Mesendoderm (in vitro differentiated cells): ENCODE results near the gene KNCN. TPM values are rescaled to one million over a fixed set of nuclear protein-coding genes. Genes with fewer than 3 reads are reported as not detected.

Experiments used
- DNase-seq: peaks from one replicate; pipeline ENCODE4 v3.0.0; 2013
- H2AK5ac ChIP-seq: 2 replicates; pipeline ENCODE4 v1.6.1; 2013; ENCODE audit warnings: low read length, inconsistent platforms
- H2BK120ac ChIP-seq: 2 replicates; pipeline ENCODE4 v1.6.1; 2013; ENCODE audit warnings: low read depth, mild to moderate bottlenecking, low read length, moderate library complexity, mixed read lengths
- H2BK15ac ChIP-seq: replicated peaks from 2 replicates; pipeline ENCODE4 v1.6.1; 2013; ENCODE audit warnings: low read depth, mild to moderate bottlenecking, moderate library complexity
- H2BK5ac ChIP-seq: 2 replicates; pipeline ENCODE4 v1.6.1; 2013; ENCODE audit warnings: low read length, inconsistent platforms
- H3K18ac ChIP-seq: 2 replicates; pipeline ENCODE4 v1.6.1; 2013; ENCODE audit warnings: mild to moderate bottlenecking, low read length, mixed read lengths
- H3K23ac ChIP-seq: one replicate; pipeline ENCODE4 v1.6.1; 2013; ENCODE audit warnings: low read length
- H3K27ac ChIP-seq: 2 replicates; pipeline ENCODE4 v1.5.1; 2013; ENCODE audit warnings: low read depth, mild to moderate bottlenecking, inconsistent platforms, low read length, moderate library complexity
- H3K27me3 ChIP-seq: 2 replicates; pipeline ENCODE4 v1.6.1; 2013; ENCODE audit warnings: low read length, control low read depth, mild to moderate bottlenecking, inconsistent platforms; ENCODE audit not compliant: insufficient read depth, poor library complexity
- H3K36me3 ChIP-seq: 2 replicates; pipeline ENCODE4 v1.6.1; 2013; ENCODE audit warnings: low read length, inconsistent platforms; ENCODE audit not compliant: control insufficient read depth, insufficient read depth
- H3K4ac ChIP-seq: one replicate; pipeline ENCODE4 v1.6.1; 2013; ENCODE audit warnings: low read depth, mild to moderate bottlenecking, low read length, moderate library complexity
- H3K4me1 ChIP-seq: 2 replicates; pipeline ENCODE4 v1.6.1; 2013; ENCODE audit warnings: low read depth, low read length, inconsistent platforms; ENCODE audit not compliant: control insufficient read depth
- H3K4me2 ChIP-seq: 2 replicates; pipeline ENCODE4 v1.6.1; 2013; ENCODE audit warnings: low read length
- H3K4me3 ChIP-seq: 2 replicates; pipeline ENCODE4 v1.5.1; 2013; ENCODE audit warnings: mild to moderate bottlenecking, low read length
- H3K56ac ChIP-seq: one replicate; pipeline ENCODE4 v1.6.1; 2013; ENCODE audit warnings: low read length
- H3K79me1 ChIP-seq: 2 replicates; pipeline ENCODE4 v1.6.1; 2013; ENCODE audit warnings: low read length, inconsistent platforms
- H3K79me2 ChIP-seq: 2 replicates; pipeline ENCODE4 v1.6.1; 2013; ENCODE audit warnings: mild to moderate bottlenecking, low read length; ENCODE audit not compliant: control insufficient read depth, insufficient read depth
- H3K9ac ChIP-seq: 2 replicates; pipeline ENCODE4 v1.6.1; 2013; ENCODE audit warnings: low read length, inconsistent platforms
- H4K5ac ChIP-seq: one replicate; pipeline ENCODE4 v1.6.1; 2013; ENCODE audit warnings: low read length
- H4K8ac ChIP-seq: one replicate; pipeline ENCODE4 v1.6.1; 2013; ENCODE audit warnings: low read depth, mild to moderate bottlenecking, control low read depth, low read length, moderate library complexity
- WGBS: extraction: QIAGEN DNeasy Blood & Tissue Kit; methylation state at CpG from one replicate; pipeline ENCODE4 v1.1.7; 2013; ENCODE audit warnings: low lambda C conversion rate, missing lambda C conversion rate; ENCODE audit not compliant: insufficient coverage; ENCODE audit errors: extremely low coverage; 5-methylcytosine and 5-hydroxymethylcytosine counted together
- polyA plus RNA-seq, 2 experiments: library from polyadenylated mRNA; stranded (reverse); fragments of 200-250 nt; gene quantifications; one replicate each; pipeline ENCODE4 v1.2.3, GENCODE V29; 2013

KNCN gene
- not detected for polyA plus RNA-seq (2013, experiment 1 of 2)
- polyA plus RNA-seq (2013, experiment 2 of 2), result not detected

- no CpG with 5 or more reads among the region's 6 CpGs for WGBS
- Histone ChIP-seq H2BK5ac (no peak within 1 kb of the TSS), H2BK120ac (no peak within 1 kb of the TSS), H3K18ac (no peak within 1 kb of the TSS), H3K4me3 (no peak within 1 kb of the TSS), H4K5ac (no peak within 1 kb of the TSS), H2AK5ac (no peak within 1 kb of the TSS), H3K9ac (no peak within 1 kb of the TSS), H3K56ac (no peak within 1 kb of the TSS), H3K79me1 (no peaks in the 10 kb centered on the region), H3K79me2 (no peaks in the 10 kb centered on the region), H3K27me3 (no peaks in the 10 kb centered on the region), H3K23ac (no peak within 1 kb of the TSS), H2BK15ac (no peak within 1 kb of the TSS), H3K36me3 (no peaks in the 10 kb centered on the region), H3K4me2 (no peak within 1 kb of the TSS), H3K4me1 (no peaks in the 10 kb centered on the region), H3K4ac (no peak within 1 kb of the TSS), H4K8ac (no peak within 1 kb of the TSS), H3K27ac (no peak within 1 kb of the TSS)
- DNase-seq, result no peak
Measured at GRCh38 chr1:46551597-46552095, at the start of gene KNCN. Gene KNCN (minus strand): TSS chr1:46551647. CDS start chr1:46551215, 432 bp downstream.

GRCh38 chr1:46599059-46599970 lies 47.9 kb upstream of the KNCN start:
- DNase-seq, result no peak
- Histone ChIP-seq H4K5ac (no peak overlapping the region), H3K23ac (no peak overlapping the region), H3K36me3 (no peaks in the 10 kb centered on the region), H3K27ac (no peak overlapping the region), H2BK120ac (no peak overlapping the region), H3K79me2 (no peaks in the 10 kb centered on the region), H4K8ac (no peak overlapping the region), H3K4me3 (no peak overlapping the region), H3K9ac (no peak overlapping the region), H3K4me1 (peaks cover 6% of the 10 kb centered on the region), H2BK15ac (no peak overlapping the region), H3K79me1 (no peaks in the 10 kb centered on the region), H3K4me2 (no peak overlapping the region), H3K18ac (no peak overlapping the region), H2AK5ac (no peak overlapping the region), H3K27me3 (no peaks in the 10 kb centered on the region), H2BK5ac (no peak overlapping the region), H3K4ac (no peak overlapping the region), H3K56ac (no peak overlapping the region)
- no CpG with 5 or more reads among the region's 9 CpGs for WGBS

- Histone ChIP-seq H3K56ac (no peak overlapping the region), H3K18ac (no peak overlapping the region), H3K79me2 (no peaks in the 10 kb centered on the region), H3K23ac (no peak overlapping the region), H2BK15ac (no peak overlapping the region), H4K5ac (no peak overlapping the region), H3K36me3 (no peaks in the 10 kb centered on the region), H3K27me3 (no peaks in the 10 kb centered on the region), H3K4me3 (no peak overlapping the region), H2AK5ac (no peak overlapping the region), H3K27ac (no peak overlapping the region), H3K4me1 (no peaks in the 10 kb centered on the region), H3K9ac (no peak overlapping the region), H3K79me1 (no peaks in the 10 kb centered on the region), H4K8ac (no peak overlapping the region), H2BK120ac (no peak overlapping the region), H3K4ac (no peak overlapping the region), H3K4me2 (no peak overlapping the region), H2BK5ac (no peak overlapping the region)
- WGBS, result no CpG with 5 or more reads among the region's 3 CpGs
- no peak for DNase-seq
Measured at GRCh38 chr1:46596846-46597245, 45.4 kb upstream of the KNCN start.

- Histone ChIP-seq H4K8ac (no peak overlapping the region), H3K4me1 (no peaks in the 10 kb centered on the region), H3K4me3 (no peak overlapping the region), H2AK5ac (no peak overlapping the region), H2BK5ac (no peak overlapping the region), H3K27me3 (no peaks in the 10 kb centered on the region), H3K79me1 (no peaks in the 10 kb centered on the region), H4K5ac (no peak overlapping the region), H3K4me2 (no peak overlapping the region), H3K18ac (no peak overlapping the region), H3K4ac (no peak overlapping the region), H3K23ac (no peak overlapping the region), H3K56ac (no peak overlapping the region), H2BK120ac (no peak overlapping the region), H3K27ac (no peak overlapping the region), H3K9ac (no peak overlapping the region), H3K36me3 (no peaks in the 10 kb centered on the region), H3K79me2 (no peaks in the 10 kb centered on the region), H2BK15ac (no peak overlapping the region)
- WGBS, result no CpG with 5 or more reads among the region's 1 CpG
- DNase-seq, result no peak
Measured at GRCh38 chr1:46596036-46596435, 44.6 kb upstream of the KNCN start.

- WGBS, result no CpG with 5 or more reads among the region's 3 CpGs
- Histone ChIP-seq H3K79me1 (no peaks in the 10 kb centered on the region), H3K9ac (no peak overlapping the region), H3K23ac (no peak overlapping the region), H3K56ac (no peak overlapping the region), H2AK5ac (no peak overlapping the region), H2BK15ac (no peak overlapping the region), H3K79me2 (no peaks in the 10 kb centered on the region), H4K5ac (no peak overlapping the region), H3K27me3 (no peaks in the 10 kb centered on the region), H3K27ac (no peak overlapping the region), H3K4me1 (no peaks in the 10 kb centered on the region), H2BK5ac (no peak overlapping the region), H3K4me3 (no peak overlapping the region), H2BK120ac (no peak overlapping the region), H3K4me2 (no peak overlapping the region), H4K8ac (no peak overlapping the region), H3K4ac (no peak overlapping the region), H3K36me3 (no peaks in the 10 kb centered on the region), H3K18ac (no peak overlapping the region)
- no peak for DNase-seq
Measured at GRCh38 chr1:46595127-46595526, 43.7 kb upstream of the KNCN start.
